Measurements from ENCODE around the gene OR14C36. TPM values are rescaled to one million over a fixed set of nuclear protein-coding genes. Genes with fewer than 3 reads are reported as not detected.

The OR14C36 gene
- total RNA-seq, 1 donor from 2014 or later = not detected

Other genes with a start within 250 kb of the OR14C36 start
- not detected for gene OR2M5, start 203.6 kb upstream of the OR14C36 start, total RNA-seq
- not detected for gene OR2M2, start 174.0 kb upstream of the OR14C36 start, total RNA-seq
- not detected for gene OR2M3, start 151.5 kb upstream of the OR14C36 start, total RNA-seq
- gene OR2M4, start 117.4 kb upstream of the OR14C36 start, total RNA-seq = not detected
- not detected for gene OR2T33, start 70.8 kb upstream of the OR14C36 start, total RNA-seq
- gene OR2T12, start 45.4 kb upstream of the OR14C36 start, total RNA-seq = not detected
- not detected for gene OR2M7, start 24.2 kb upstream of the OR14C36 start, total RNA-seq
- gene OR2T4, start 12.9 kb downstream of the OR14C36 start, total RNA-seq = not detected
- not detected for gene OR2T6, start 27.0 kb downstream of the OR14C36 start, total RNA-seq
- not detected for gene OR2T1, start 54.3 kb downstream of the OR14C36 start, total RNA-seq
- not detected for gene OR2T2, start 96.9 kb downstream of the OR14C36 start, total RNA-seq
- not detected for gene OR2T3, start 124.6 kb downstream of the OR14C36 start, total RNA-seq
- gene OR2T5, start 139.8 kb downstream of the OR14C36 start, total RNA-seq = not detected
- not detected for gene OR2G6, start 159.3 kb downstream of the OR14C36 start, total RNA-seq
- gene OR2T29, start 214.0 kb downstream of the OR14C36 start, total RNA-seq = not detected
- not detected for gene OR2T34, start 226.0 kb downstream of the OR14C36 start, total RNA-seq
- not detected for gene OR2T10, start 248.9 kb downstream of the OR14C36 start, total RNA-seq

All from ascending aorta (tissue), 1 donor.